ENCODE data around the gene MED16.
"Not testable (repeated sequence)": the region's sequence is repeated elsewhere in the genome, so short reads cannot be mapped to it uniquely, and the experiment has no call there.

MED16 gene

GRCh38 chr19:850221-850978 lies 42.6 kb downstream of the MED16 start:
- Mint-ChIP-seq H3K36me3 (ENCODE audit: insufficient read depth) (peaks cover 3% of the 10 kb centered on the region), H3K4me1 (ENCODE audit: low read depth in 2 of 2) (peaks cover 2 to 4% of the 10 kb centered on the region in 2 donors), H3K4me3 (no peak overlapping the region), H3K9me3 (no peaks in the 10 kb centered on the region), H3K27ac (no peak overlapping the region), H3K27me3 (peaks cover 30 to 53% of the 10 kb centered on the region in 2 donors)
- no peak for ATAC-seq (replicated peaks)
- DNase-seq, result no peak

GRCh38 chr19:849195-849594 lies 43.8 kb downstream of the MED16 start:
- H3K9me3 Mint-ChIP-seq; ATAC-seq (replicated peaks); H3K27ac Mint-ChIP-seq; H3K36me3 Mint-ChIP-seq (ENCODE audit: insufficient read depth); H3K4me1 Mint-ChIP-seq (ENCODE audit: low read depth in 2 of 2); H3K4me3 Mint-ChIP-seq; DNase-seq: not testable (repeated sequence)
- peaks cover 36 to 65% of the 10 kb centered on the region in 2 donors for H3K27me3 Mint-ChIP-seq

GRCh38 chr19:848386-848921 lies 44.5 kb downstream of the MED16 start:
- peaks cover 36 to 68% of the 10 kb centered on the region in 2 donors for H3K27me3 Mint-ChIP-seq
- peaks cover 3% of the 10 kb centered on the region for H3K36me3 Mint-ChIP-seq (ENCODE audit: insufficient read depth)

GRCh38 chr19:845707-846521 lies 47.1 kb downstream of the MED16 start:
- Mint-ChIP-seq H3K36me3 (ENCODE audit: insufficient read depth) (peaks cover 12% of the 10 kb centered on the region), H3K27ac (peak overlapping the region in 1 of 2 donors; percentile 49), H3K4me3 (no peak overlapping the region), H3K9me3 (no peaks in the 10 kb centered on the region), H3K4me1 (ENCODE audit: low read depth in 2 of 2) (peaks cover 6 to 7% of the 10 kb centered on the region in 2 donors), H3K27me3 (peaks cover 41 to 76% of the 10 kb centered on the region in 2 donors)
- ATAC-seq (replicated peaks), result no peak
- no peak for DNase-seq

More at GRCh38 chr19:848386-848921, 44.5 kb downstream of the MED16 start:
- ATAC-seq (replicated peaks) (no peak), DNase-seq (no peak)
- no peak overlapping the region for H3K4me3 Mint-ChIP-seq
- H3K27ac Mint-ChIP-seq, result no peak overlapping the region
- H3K4me1 Mint-ChIP-seq (ENCODE audit: low read depth in 2 of 2), result peaks cover 5 to 7% of the 10 kb centered on the region in 2 donors
- H3K9me3 Mint-ChIP-seq, result no peaks in the 10 kb centered on the region

- DNase-seq, result no peak
- peak overlapping the region; percentile 52 to 54 for H3K4me3 Mint-ChIP-seq
- H3K27ac Mint-ChIP-seq, result peak overlapping the region in 1 of 2 donors; percentile 35
- peak; percentile 60 for ATAC-seq (replicated peaks)
- peaks cover 6 to 7% of the 10 kb centered on the region in 2 donors for H3K4me1 Mint-ChIP-seq (ENCODE audit: low read depth in 2 of 2)
- H3K27me3 Mint-ChIP-seq, result peaks cover 43 to 73% of the 10 kb centered on the region in 2 donors
- no peaks in the 10 kb centered on the region for H3K9me3 Mint-ChIP-seq
- H3K36me3 Mint-ChIP-seq (ENCODE audit: insufficient read depth), result peaks cover 13% of the 10 kb centered on the region
Measured at GRCh38 chr19:844546-844971, 48.4 kb downstream of the MED16 start.

GRCh38 chr19:843836-844545 lies 49.0 kb downstream of the MED16 start:
- Mint-ChIP-seq H3K27me3 (peaks cover 48 to 73% of the 10 kb centered on the region in 2 donors), H3K27ac (peak overlapping the region in 1 of 2 donors; percentile 35), H3K4me1 (ENCODE audit: low read depth in 2 of 2) (peaks cover 6 to 7% of the 10 kb centered on the region in 2 donors), H3K9me3 (no peaks in the 10 kb centered on the region), H3K36me3 (ENCODE audit: insufficient read depth) (peaks cover 13% of the 10 kb centered on the region), H3K4me3 (peak overlapping the region; percentile 52 to 54)
- no peak for ATAC-seq (replicated peaks)
- no peak for DNase-seq

- Mint-ChIP-seq H3K4me3 (no peak overlapping the region), H3K27ac (no peak overlapping the region), H3K9me3 (no peaks in the 10 kb centered on the region), H3K27me3 (peaks cover 45 to 67% of the 10 kb centered on the region in 2 donors), H3K36me3 (ENCODE audit: insufficient read depth) (peaks cover 13% of the 10 kb centered on the region), H3K4me1 (ENCODE audit: low read depth in 2 of 2) (peaks cover 6 to 7% of the 10 kb centered on the region in 2 donors)
- DNase-seq, result no peak
- no peak for ATAC-seq (replicated peaks)
Measured at GRCh38 chr19:843180-843835, 49.7 kb downstream of the MED16 start.

GRCh38 chr19:842802-843179 lies 50.2 kb downstream of the MED16 start:
- Mint-ChIP-seq H3K27me3 (peaks cover 40 to 62% of the 10 kb centered on the region in 2 donors), H3K36me3 (ENCODE audit: insufficient read depth) (peaks cover 13% of the 10 kb centered on the region)
- not testable (repeated sequence) for ATAC-seq (replicated peaks); H3K4me1 Mint-ChIP-seq (ENCODE audit: low read depth in 2 of 2); H3K9me3 Mint-ChIP-seq; H3K27ac Mint-ChIP-seq; H3K4me3 Mint-ChIP-seq; DNase-seq

GRCh38 chr19:840519-841206 lies 52.3 kb downstream of the MED16 start, which contains the start of gene PRTN3:
PRTN3 (plus strand) TSS chr19:840999; CDS start chr19:841009, 10 bp downstream.
- Mint-ChIP-seq H3K27ac (no peak within 1 kb of the TSS), H3K4me3 (no peak within 1 kb of the TSS), H3K4me1 (ENCODE audit: low read depth in 2 of 2) (peaks cover 4 to 7% of the 10 kb centered on the region in 2 donors), H3K36me3 (ENCODE audit: insufficient read depth) (peaks cover 10% of the 10 kb centered on the region), H3K9me3 (no peaks in the 10 kb centered on the region), H3K27me3 (peaks cover 40 to 62% of the 10 kb centered on the region in 2 donors)
- no peak for ATAC-seq (replicated peaks)
- no peak for DNase-seq

- ATAC-seq (replicated peaks), result no peak
- H3K36me3 Mint-ChIP-seq (ENCODE audit: insufficient read depth), result no peaks in the 10 kb centered on the region
- no peak overlapping the region for H3K4me3 Mint-ChIP-seq
- no peak overlapping the region for H3K27ac Mint-ChIP-seq
- H3K27me3 Mint-ChIP-seq, result peaks cover 27 to 46% of the 10 kb centered on the region in 2 donors
- no peaks in the 10 kb centered on the region for H3K9me3 Mint-ChIP-seq
- DNase-seq, result no peak
- peaks cover 0 to 3% of the 10 kb centered on the region in 2 donors for H3K4me1 Mint-ChIP-seq (ENCODE audit: low read depth in 2 of 2)
Measured at GRCh38 chr19:835210-835810, 57.7 kb downstream of the MED16 start.

GRCh38 chr19:834216-834615 lies 58.8 kb downstream of the MED16 start:
- H3K27ac Mint-ChIP-seq, result no peak overlapping the region
- no peak overlapping the region for H3K4me3 Mint-ChIP-seq
- ATAC-seq (replicated peaks), result no peak
- H3K27me3 Mint-ChIP-seq, result peaks cover 23 to 42% of the 10 kb centered on the region in 2 donors
- no peaks in the 10 kb centered on the region for H3K9me3 Mint-ChIP-seq
- H3K4me1 Mint-ChIP-seq (ENCODE audit: low read depth in 2 of 2), result peaks cover 0 to 3% of the 10 kb centered on the region in 2 donors
- no peaks in the 10 kb centered on the region for H3K36me3 Mint-ChIP-seq (ENCODE audit: insufficient read depth)
- DNase-seq, result no peak
